T-helper 1 cell treated with Interleukin-12 subunit alpha and Interleukin-12 subunit beta and Interleukin-4 antibody, amounts not matched to agents 30 μg/mL and 1 μg/mL, for 36 hours (primary cell): ENCODE measurements around the gene OSBPL7.

Source experiments
- H3K27ac Mint-ChIP-seq: one replicate; pipeline ENCODE4 v1.8.0; 2021; ENCODE audit warnings: mild to moderate bottlenecking, mixed read lengths
- H3K27me3 Mint-ChIP-seq: one replicate; pipeline ENCODE4 v1.8.0; 2021; ENCODE audit warnings: low read depth, mixed read lengths
- H3K36me3 Mint-ChIP-seq: one replicate; pipeline ENCODE4 v1.8.0; 2021; ENCODE audit warnings: low read depth, mixed read lengths
- H3K4me1 Mint-ChIP-seq: one replicate; pipeline ENCODE4 v1.8.0; 2021; ENCODE audit warnings: low read depth, mixed read lengths
- H3K4me3 Mint-ChIP-seq: one replicate; pipeline ENCODE4 v1.8.0; 2021; ENCODE audit warnings: mild to moderate bottlenecking, moderate library complexity, mixed read lengths
- H3K9me3 Mint-ChIP-seq: one replicate; pipeline ENCODE4 v1.8.0; 2021; ENCODE audit warnings: mixed read lengths

Gene OSBPL7

GRCh38 chr17:47757386-47757785 is 64.2 kb downstream of the OSBPL7 start:
- H3K27ac Mint-ChIP-seq, result no peak overlapping the region
- H3K36me3 Mint-ChIP-seq, result peaks cover 2% of the 10 kb centered on the region
- no peaks in the 10 kb centered on the region for H3K4me1 Mint-ChIP-seq
- peaks cover 14% of the 10 kb centered on the region for H3K9me3 Mint-ChIP-seq
- peaks cover 40% of the 10 kb centered on the region for H3K27me3 Mint-ChIP-seq
- H3K4me3 Mint-ChIP-seq, result no peak overlapping the region
